HepG2 (cell line): ENCODE measurements around the gene PRR12. TPM values are rescaled to one million over a fixed set of nuclear protein-coding genes. Genes with fewer than 3 reads are reported as not detected.
A peak's percentile ranks its signal among the peaks of the same experiment; 100 is the strongest.

ENCODE experiments used
- ATF7-NPFF ChIP-seq: sonication (generic); formaldehyde crosslinking; IDR thresholded peaks from 2 replicates; pipeline ENCODE4 v1.8.1; 2023; ENCODE audit warnings: mild to moderate bottlenecking, low read depth, missing genetic modification reagents, moderate library complexity
- CHCHD3 ChIP-seq: sonication (generic); formaldehyde crosslinking; IDR thresholded peaks from 2 replicates; pipeline ENCODE4 v1.8.0; 2022; ENCODE audit warnings: mild to moderate bottlenecking, missing genetic modification reagents, moderate library complexity
- FOXA3 ChIP-seq: IDR thresholded peaks from 2 replicates; pipeline ENCODE4 v1.6.1; 2016; ENCODE audit warnings: missing genetic modification reagents, missing compliant biosample characterization
- HOXA7 ChIP-seq: sonication (generic); formaldehyde crosslinking; IDR thresholded peaks from 2 replicates; pipeline ENCODE4 v1.8.1; 2022; ENCODE audit warnings: mild to moderate bottlenecking, missing genetic modification reagents, moderate library complexity
- IRF2 ChIP-seq: IDR thresholded peaks from 2 replicates; pipeline ENCODE4 v1.6.1; 2018; ENCODE audit warnings: missing genetic modification reagents, missing compliant biosample characterization
- JUN ChIP-seq: sonication (generic); formaldehyde crosslinking; IDR thresholded peaks from 2 replicates; pipeline ENCODE4 v1.4.0; 2020; ENCODE audit warnings: mild to moderate bottlenecking, missing genetic modification reagents
- KDM5A ChIP-seq: fragments of 200-600 bp; sonication (generic); IDR thresholded peaks from 2 replicates; pipeline ENCODE4 v1.7.0; 2018; ENCODE audit warnings: antibody characterized with exemption, mild to moderate bottlenecking, low read length, borderline replicate concordance
- KDM6A ChIP-seq: IDR thresholded peaks from 2 replicates; pipeline ENCODE4 v1.6.1; 2016; ENCODE audit warnings: low read depth
- KLF16 ChIP-seq, 2 experiments: sonication (generic) in 1 of 2; formaldehyde crosslinking in 1 of 2; IDR thresholded peaks; 2 replicates each; pipeline versions ENCODE4 v1.6.1 to v1.8.0; 2016 to 2023; ENCODE audit warnings: missing genetic modification reagents in 2 of 2, missing compliant biosample characterization in 1 of 2
- MTA3 ChIP-seq: sonication (generic); formaldehyde crosslinking; IDR thresholded peaks from 2 replicates; pipeline ENCODE4 v1.4.0; 2020; ENCODE audit warnings: missing genetic modification reagents
- NAIF1 ChIP-seq: sonication (generic); formaldehyde crosslinking; IDR thresholded peaks from 2 replicates; pipeline ENCODE4 v1.5.0; 2020; ENCODE audit warnings: mild to moderate bottlenecking, missing genetic modification reagents, borderline replicate concordance
- NFYC ChIP-seq: IDR thresholded peaks from 2 replicates; pipeline ENCODE4 v1.6.1; 2016; ENCODE audit warnings: missing genetic modification reagents, missing compliant biosample characterization
- NR3C1 ChIP-seq: sonication (generic); formaldehyde crosslinking; IDR thresholded peaks from 2 replicates; pipeline ENCODE4 v1.4.0; 2020; ENCODE audit warnings: missing genetic modification reagents
- RARA ChIP-seq: IDR thresholded peaks from 2 replicates; pipeline ENCODE4 v1.6.1; 2016; ENCODE audit warnings: missing genetic modification reagents, missing compliant biosample characterization
- RBAK ChIP-seq: sonication (generic); formaldehyde crosslinking; IDR thresholded peaks from 2 replicates; pipeline ENCODE4 v1.5.1; 2020; ENCODE audit warnings: mild to moderate bottlenecking, missing genetic modification reagents
- SAP130 ChIP-seq: IDR thresholded peaks from 2 replicates; pipeline ENCODE4 v1.6.1; 2016; ENCODE audit warnings: low read depth
- SIN3A ChIP-seq: IDR thresholded peaks from 2 replicates; pipeline ENCODE4 v1.6.1; 2011; ENCODE audit warnings: low read depth, mild to moderate bottlenecking, control low read depth, low read length, borderline replicate concordance
- SIN3B ChIP-seq: fragments of 150-350 bp; IDR thresholded peaks from 2 replicates; pipeline ENCODE4 v1.6.1; 2014; ENCODE audit warnings: low read length
- SMAD1 ChIP-seq: sonication (generic); formaldehyde crosslinking; IDR thresholded peaks from 2 replicates; pipeline ENCODE4 v1.4.0; 2020; ENCODE audit warnings: missing genetic modification reagents, low read depth, mild to moderate bottlenecking, borderline replicate concordance
- THAP11 ChIP-seq: IDR thresholded peaks from 2 replicates; pipeline ENCODE4 v1.6.1; 2016; ENCODE audit warnings: missing biosample characterization, missing genetic modification reagents
- YY1 ChIP-seq: IDR thresholded peaks from 2 replicates; pipeline ENCODE4 v1.6.1; 2011; ENCODE audit warnings: low read length, low read depth, moderate library complexity, mild to moderate bottlenecking; ENCODE audit not compliant: insufficient read depth, insufficient replicate concordance
- ZFX ChIP-seq: sonication (generic); formaldehyde crosslinking; IDR thresholded peaks from 2 replicates; pipeline ENCODE4 v1.4.0; 2020; ENCODE audit warnings: mild to moderate bottlenecking, low read depth, missing genetic modification reagents, moderate library complexity
- ZGPAT ChIP-seq: IDR thresholded peaks from 2 replicates; pipeline ENCODE4 v1.6.1; 2016; ENCODE audit warnings: mild to moderate bottlenecking
- ZKSCAN8 ChIP-seq: IDR thresholded peaks from 2 replicates; pipeline ENCODE4 v1.6.1; 2016; ENCODE audit warnings: borderline replicate concordance, missing genetic modification reagents, missing compliant biosample characterization
- ZNF782 ChIP-seq: sonication (generic); formaldehyde crosslinking; IDR thresholded peaks from 2 replicates; pipeline ENCODE4 v1.4.0; 2020; ENCODE audit warnings: missing genetic modification reagents, mild to moderate bottlenecking, borderline replicate concordance
- ZNF83 ChIP-seq: sonication (generic); formaldehyde crosslinking; IDR thresholded peaks from 2 replicates; pipeline ENCODE4 v1.4.0; 2020; ENCODE audit warnings: missing genetic modification reagents, mild to moderate bottlenecking, borderline replicate concordance
- ZSCAN30 ChIP-seq: sonication (generic); formaldehyde crosslinking; IDR thresholded peaks from 2 replicates; pipeline ENCODE4 v1.5.0; 2020; ENCODE audit warnings: mild to moderate bottlenecking, missing genetic modification reagents
- polyA plus RNA-seq, 8 experiments: library from polyadenylated mRNA; depleted of rRNA in 3 of 8; stranded (reverse) in 7 of 8; unstranded in 1 of 8; fragments of >200 nt; fragmentation: Illumina TruSeq in 4 of 8; extraction: Trizol in 4 of 8; gene quantifications; 2 replicates each; pipeline versions ENCODE4 v1.2.1 to v1.2.3, GENCODE V29; 2011 to 2016; ENCODE audit warnings: low read depth in 4 of 8, missing spikeins in 1 of 8, mixed read lengths in 1 of 8; ENCODE audit not compliant: insufficient read depth in 1 of 8
- total RNA-seq, 5 experiments: library from RNA; depleted of rRNA; stranded (reverse); fragments of >200 nt; fragmentation: Illumina TruSeq; extraction: Trizol; gene quantifications; 2 replicates each; pipeline ENCODE4 v1.2.3, GENCODE V29; 2016; ENCODE audit warnings: low read depth in 1 of 5
- TF ChIP-seq, protein P1 (sequence below): sonication (generic); formaldehyde crosslinking; IDR thresholded peaks from 2 replicates; pipeline ENCODE4 v1.5.0; 2020; ENCODE audit warnings: mild to moderate bottlenecking, missing genetic modification reagents
- TF ChIP-seq, protein P2 (sequence below): sonication (generic); formaldehyde crosslinking; IDR thresholded peaks from 2 replicates; pipeline ENCODE4 v1.9.0; 2021; ENCODE audit warnings: missing genetic modification reagents, borderline replicate concordance

PRR12 gene
- total and polyA plus RNA-seq, 2 of the 13 experiments (the other 11 are each of a cell fraction or from before 2014, with no cell fraction given): 0.62 to 1.5 TPM

DNA sequence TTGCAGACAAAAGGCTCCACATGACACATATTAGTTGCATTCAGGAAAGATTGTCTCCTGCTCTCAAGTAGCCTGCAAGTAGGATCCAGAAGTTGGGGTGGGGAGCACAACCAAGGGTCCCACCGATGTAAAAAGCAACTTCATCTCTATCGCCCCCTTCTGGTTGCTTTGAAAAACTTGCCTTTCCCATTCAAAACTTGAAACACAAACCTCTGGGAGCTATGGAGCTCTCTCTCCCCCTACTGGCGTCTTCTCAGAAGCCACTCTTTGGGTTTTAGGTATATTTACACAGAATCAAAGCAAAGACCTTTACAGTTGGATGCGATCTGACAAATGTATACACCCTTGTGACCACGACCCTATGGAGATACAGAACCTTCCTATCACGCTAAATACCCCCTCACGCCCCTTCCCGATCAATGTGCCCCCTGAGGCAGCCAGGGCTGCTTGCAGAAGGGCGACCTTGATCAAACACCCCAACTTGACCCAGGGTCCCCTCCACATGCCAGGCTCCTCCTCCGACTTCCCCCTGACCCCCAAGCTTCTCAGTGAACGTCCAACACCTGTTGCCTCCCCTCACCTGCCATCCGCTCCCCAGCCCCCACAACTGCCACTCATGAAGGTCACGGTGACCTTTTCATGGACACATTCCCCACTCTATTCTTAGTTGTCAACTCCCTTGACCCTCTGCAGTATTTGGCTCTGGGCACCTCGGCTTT is 20.7 kb upstream of the PRR12 start (continued):
- TF ChIP-seq, protein P1, sequence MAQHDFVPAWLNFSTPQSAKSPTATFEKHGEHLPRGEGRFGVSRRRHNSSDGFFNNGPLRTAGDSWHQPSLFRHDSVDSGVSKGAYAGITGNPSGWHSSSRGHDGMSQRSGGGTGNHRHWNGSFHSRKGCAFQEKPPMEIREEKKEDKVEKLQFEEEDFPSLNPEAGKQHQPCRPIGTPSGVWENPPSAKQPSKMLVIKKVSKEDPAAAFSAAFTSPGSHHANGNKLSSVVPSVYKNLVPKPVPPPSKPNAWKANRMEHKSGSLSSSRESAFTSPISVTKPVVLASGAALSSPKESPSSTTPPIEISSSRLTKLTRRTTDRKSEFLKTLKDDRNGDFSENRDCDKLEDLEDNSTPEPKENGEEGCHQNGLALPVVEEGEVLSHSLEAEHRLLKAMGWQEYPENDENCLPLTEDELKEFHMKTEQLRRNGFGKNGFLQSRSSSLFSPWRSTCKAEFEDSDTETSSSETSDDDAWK (CRISPR knock-in tag): no peak
- no peak for TF ChIP-seq YY1
- no peak for TF ChIP-seq MTA3 (CRISPR knock-in tag)
- no peak for TF ChIP-seq KDM6A
- TF ChIP-seq RBAK (CRISPR knock-in tag): no peak
- TF ChIP-seq FOXA3: peak; percentile 51
- TF ChIP-seq ZGPAT (CRISPR knock-in tag): peak; percentile 46; the same call in 1 of the 2 replicates
- TF ChIP-seq, protein P2, sequence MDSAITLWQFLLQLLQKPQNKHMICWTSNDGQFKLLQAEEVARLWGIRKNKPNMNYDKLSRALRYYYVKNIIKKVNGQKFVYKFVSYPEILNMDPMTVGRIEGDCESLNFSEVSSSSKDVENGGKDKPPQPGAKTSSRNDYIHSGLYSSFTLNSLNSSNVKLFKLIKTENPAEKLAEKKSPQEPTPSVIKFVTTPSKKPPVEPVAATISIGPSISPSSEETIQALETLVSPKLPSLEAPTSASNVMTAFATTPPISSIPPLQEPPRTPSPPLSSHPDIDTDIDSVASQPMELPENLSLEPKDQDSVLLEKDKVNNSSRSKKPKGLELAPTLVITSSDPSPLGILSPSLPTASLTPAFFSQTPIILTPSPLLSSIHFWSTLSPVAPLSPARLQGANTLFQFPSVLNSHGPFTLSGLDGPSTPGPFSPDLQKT (CRISPR knock-in tag): no peak
- 0 out of 2 replicates have a peak, but pooled peaks have one; percentile 14 for TF ChIP-seq ATF7-NPFF (CRISPR knock-in tag)
- TF ChIP-seq ZNF83: no peak
- peak; percentile 57 for TF ChIP-seq SAP130 (CRISPR knock-in tag)
- TF ChIP-seq ZNF782 (CRISPR knock-in tag): no peak
- TF ChIP-seq CHCHD3: no peak
- peak; percentile 55 for TF ChIP-seq THAP11 (CRISPR knock-in tag)
- TF ChIP-seq SMAD1 (CRISPR knock-in tag): no peak
- TF ChIP-seq ZKSCAN8: peak; percentile 36; the same call in 1 of the 2 replicates
- no peak for TF ChIP-seq NR3C1 (CRISPR knock-in tag)
- no peak for TF ChIP-seq JUN (CRISPR knock-in tag)
- no peak for TF ChIP-seq ZFX (CRISPR knock-in tag)
- 0 out of 2 replicates have a peak, but pooled peaks have one; percentile 26 for TF ChIP-seq KDM5A
- no peak for TF ChIP-seq NAIF1 (CRISPR knock-in tag)
- TF ChIP-seq SIN3A: no peak
- TF ChIP-seq SIN3B: peak; percentile 45; the same call in 1 of the 2 replicates
- peak; percentile 37 for TF ChIP-seq RARA (CRISPR knock-in tag)
- TF ChIP-seq KLF16 (CRISPR knock-in tag; IDR thresholded peaks at IDR 0.05): peak in 1 of 2 experiments; percentile 70; a peak in 1 of 4 replicates
- no peak for TF ChIP-seq ZSCAN30
- peak; percentile 49; the same call in 1 of the 2 replicates for TF ChIP-seq IRF2
- TF ChIP-seq HOXA7 (CRISPR knock-in tag): no peak
- TF ChIP-seq NFYC: no peak
